ENCODE results near the gene HAX1. TPM values are rescaled to one million over a fixed set of nuclear protein-coding genes. Genes with fewer than 3 reads are reported as not detected.

The HAX1 gene
- total RNA-seq, 1 donor from 2014 or later = 99.0 TPM

Other genes with a start within 250 kb of the HAX1 start
- 0.09 and 0.17 TPM in 2 replicates for gene NUP210L, start 117.6 kb upstream of the HAX1 start, total RNA-seq
- gene TPM3, start 80.5 kb upstream of the HAX1 start, total RNA-seq = 707 and 1,476 TPM in 2 replicates
- gene CFAP141, start 66.3 kb upstream of the HAX1 start, total RNA-seq = not detected in 2 replicates
- 47.8 and 97.6 TPM in 2 replicates for gene UBAP2L, start 51.7 kb upstream of the HAX1 start, total RNA-seq
- not detected in 2 replicates for gene AQP10, start 48.5 kb downstream of the HAX1 start, total RNA-seq
- 90.0 and 108 TPM in 2 replicates for gene ATP8B2, start 52.9 kb downstream of the HAX1 start, total RNA-seq
- gene IL6R, start 132.7 kb downstream of the HAX1 start, total RNA-seq = 23.3 and 25.2 TPM in 2 replicates
- gene TDRD10, start 229.6 kb downstream of the HAX1 start, total RNA-seq = 5.3 and 6.0 TPM in 2 replicates
- gene SHE, start 229.8 kb downstream of the HAX1 start, total RNA-seq = 108 and 177 TPM in 2 replicates